IMR-90 (cell line): ENCODE measurements around the gene SYNPO. TPM values are rescaled to one million over a fixed set of nuclear protein-coding genes. Genes with fewer than 3 reads are reported as not detected.

Experiments used
- ATAC-seq: fragments of 200-7000 bp; cut with Tn5 transposase; 2 replicates; pipeline ENCODE4 v1.9.1; 2020; ENCODE audit warnings: low read depth, mild to moderate bottlenecking, moderate library complexity
- BruUV-seq: library from RNA; stranded (reverse); fragments of 400-500 nt; replicated peaks from 2 replicates; lab custom pipeline; 2021; lab: Mats Ljungman, UMichigan
- CTCF ChIA-PET: fragments of 300-600 bp; formaldehyde crosslinking; extraction: SDS; loops from one replicate; lab custom pipeline; 2021; ENCODE audit warnings: antibody characterized with exemption; lab: Yijun Ruan, JAX
- POLR2A ChIA-PET: fragments of 300-600 bp; sonication (Branson Sonifier 250); formaldehyde crosslinking; loops from one replicate; lab custom pipeline; 2022; ENCODE audit warnings: antibody characterized with exemption; ENCODE audit not compliant: unreplicated experiment; lab: Charles Lee
- DNase-seq: peaks from one replicate; pipeline ENCODE4 v3.0.0; 2013
- H2AFZ ChIP-seq: replicated peaks from 2 replicates; pipeline ENCODE3; 2013; ENCODE audit warnings: low read length, mild to moderate bottlenecking; ENCODE audit not compliant: poor library complexity
- H2AK5ac ChIP-seq: 2 replicates; pipeline ENCODE4 v1.6.1; 2013; ENCODE audit warnings: low read depth, low read length, inconsistent platforms
- H2AK9ac ChIP-seq: replicated peaks from 2 replicates; pipeline ENCODE3; 2013; ENCODE audit warnings: mild to moderate bottlenecking, low read depth, low read length, moderate library complexity; ENCODE audit not compliant: poor library complexity
- H2BK120ac ChIP-seq: 2 replicates; pipeline ENCODE4 v1.6.1; 2013; ENCODE audit warnings: low read depth, low read length, inconsistent platforms
- H2BK15ac ChIP-seq: 3 replicates; pipeline ENCODE4 v1.6.1; 2013; ENCODE audit warnings: low read depth, low read length, inconsistent platforms
- H2BK20ac ChIP-seq: 2 replicates; pipeline ENCODE4 v1.6.1; 2013; ENCODE audit warnings: low read depth, mild to moderate bottlenecking, inconsistent platforms, low read length, moderate library complexity
- H2BK5ac ChIP-seq: 2 replicates; pipeline ENCODE4 v1.6.1; 2013; ENCODE audit warnings: mild to moderate bottlenecking, low read depth, low read length, inconsistent platforms; ENCODE audit not compliant: poor library complexity, severe bottlenecking
- H3K14ac ChIP-seq: replicated peaks from 2 replicates; pipeline ENCODE4 v1.6.1; 2013; ENCODE audit warnings: low read depth, low read length, inconsistent platforms
- H3K18ac ChIP-seq: 2 replicates; pipeline ENCODE4 v1.6.1; 2013; ENCODE audit warnings: low read depth, low read length, control low read depth
- H3K23ac ChIP-seq: 2 replicates; pipeline ENCODE4 v1.6.1; 2013; ENCODE audit warnings: low read depth, low read length, inconsistent platforms
- H3K27ac ChIP-seq: 2 replicates; pipeline ENCODE4 v1.5.1; 2013; ENCODE audit warnings: mild to moderate bottlenecking, control low read depth, low read length; ENCODE audit not compliant: insufficient read depth
- H3K27me3 ChIP-seq: 2 replicates; pipeline ENCODE4 v1.6.1; 2013; ENCODE audit warnings: low read length; ENCODE audit not compliant: control insufficient read depth, insufficient read depth
- H3K36me3 ChIP-seq: 2 replicates; pipeline ENCODE4 v1.6.1; 2013; ENCODE audit warnings: low read length, mixed read lengths; ENCODE audit not compliant: control insufficient read depth, insufficient read depth
- H3K4ac ChIP-seq: 2 replicates; pipeline ENCODE4 v1.6.1; 2013; ENCODE audit warnings: low read depth, low read length, inconsistent platforms
- H3K4me1 ChIP-seq: 2 replicates; pipeline ENCODE4 v1.6.1; 2013; ENCODE audit warnings: low read length, mixed read lengths; ENCODE audit not compliant: control insufficient read depth, insufficient read depth
- H3K4me2 ChIP-seq: 2 replicates; pipeline ENCODE4 v1.6.1; 2013; ENCODE audit warnings: low read depth, mild to moderate bottlenecking, control low read depth, low read length, moderate library complexity
- H3K4me3 ChIP-seq: 2 replicates; pipeline ENCODE4 v1.5.1; 2013; ENCODE audit warnings: low read depth, mild to moderate bottlenecking, control low read depth, low read length, moderate library complexity; ENCODE audit not compliant: insufficient read depth
- H3K56ac ChIP-seq: 2 replicates; pipeline ENCODE4 v1.6.1; 2013; ENCODE audit warnings: low read length, inconsistent platforms; ENCODE audit not compliant: insufficient read depth; ENCODE audit errors: extremely low read depth
- H3K79me1 ChIP-seq, 2 experiments: 2 replicates each; pipeline ENCODE4 v1.6.1; 2013; ENCODE audit warnings: low read length in 2 of 2, inconsistent platforms in 1 of 2, low read depth in 1 of 2
- H3K9ac ChIP-seq: 2 replicates; pipeline ENCODE4 v1.6.1; 2013; ENCODE audit warnings: low read depth, low read length, control low read depth
- H3K9me1 ChIP-seq: 2 replicates; pipeline ENCODE4 v1.6.1; 2013; ENCODE audit warnings: low read length, inconsistent platforms; ENCODE audit not compliant: insufficient read depth
- H3K9me3 ChIP-seq: 2 replicates; pipeline ENCODE4 v1.6.1; 2013; ENCODE audit warnings: low read length; ENCODE audit not compliant: control insufficient read depth, insufficient read depth
- H4K20me1 ChIP-seq: 2 replicates; pipeline ENCODE4 v1.6.1; 2013; ENCODE audit warnings: low read length, inconsistent platforms; ENCODE audit not compliant: insufficient read depth
- H4K5ac ChIP-seq: 2 replicates; pipeline ENCODE4 v1.6.1; 2013; ENCODE audit warnings: mild to moderate bottlenecking, low read depth, low read length, control low read depth
- H4K8ac ChIP-seq, 2 experiments: 2 replicates each; pipeline ENCODE4 v1.6.1; 2013; ENCODE audit warnings: low read depth in 2 of 2, low read length in 2 of 2, control low read depth in 1 of 2, inconsistent platforms in 1 of 2
- H4K91ac ChIP-seq: 2 replicates; pipeline ENCODE4 v1.6.1; 2013; ENCODE audit warnings: low read depth, low read length, inconsistent platforms; ENCODE audit not compliant: insufficient read depth
- CEBPB ChIP-seq: IDR thresholded peaks from 2 replicates; pipeline ENCODE4 v1.6.1; 2012; ENCODE audit warnings: low read depth, low read length, improper control_type of control experiment
- MXI1 ChIP-seq: IDR thresholded peaks from 2 replicates; pipeline ENCODE4 v1.6.1; 2012; ENCODE audit warnings: low read depth, mild to moderate bottlenecking, low read length, moderate library complexity, borderline replicate concordance
- POLR2A ChIP-seq: IDR thresholded peaks from 2 replicates; pipeline ENCODE4 v1.6.1; 2012; ENCODE audit warnings: mild to moderate bottlenecking, low read depth, low read length
- WGBS, 2 experiments: methylation state at CpG; one replicate each; pipeline versions ENCODE4 v1.1.5 to v1.1.7; 2013; ENCODE audit warnings: missing lambda C conversion rate in 2 of 2; ENCODE audit not compliant: insufficient read length in 1 of 2; ENCODE audit errors: extremely low coverage in 2 of 2; 5-methylcytosine and 5-hydroxymethylcytosine counted together
- dilution Hi-C: fragments of 300-500 bp; cut with HindIII; formaldehyde crosslinking; loops from one replicate; pipeline ENCODE4 v1.14.3; 2018; ENCODE audit warnings: low sequenced_read_pairs; ENCODE audit not compliant: unreplicated experiment
- in situ Hi-C: fragments of 300-500 bp; cut with MboI; formaldehyde crosslinking; loops from 3 replicates; pipeline ENCODE4 v1.14.3; 2019; ENCODE audit warnings: low sequenced_read_pairs, inconsistent platforms, mixed read lengths
- intact Hi-C: fragments of 100-400 bp; cut with micrococcal nuclease; formaldehyde crosslinking; loops from 2 replicates; pipeline ENCODE4 v1.10.0; 2022
- polyA plus RNA-seq, 3 experiments: library from polyadenylated mRNA; depleted of rRNA; stranded (reverse); fragments of >200 nt; gene quantifications; 2 replicates each; pipeline ENCODE4 v1.2.3, GENCODE V29; 2012; ENCODE audit warnings: low replicate concordance in 1 of 3
- total RNA-seq: library from RNA; depleted of rRNA; stranded (reverse); fragments of >200 nt; gene quantifications from 2 replicates; pipeline ENCODE4 v1.2.3, GENCODE V29; 2012
- TF ChIP-seq, protein P1 (sequence below): conservative IDR thresholded peaks from 2 replicates; pipeline ENCODE4 v1.5.1; 2012; ENCODE audit warnings: mild to moderate bottlenecking, low read depth, low read length, improper control_type of control experiment
- TF ChIP-seq, protein P2 (sequence below): fragments of 150-350 bp; IDR thresholded peaks from 2 replicates; pipeline ENCODE4 v1.6.1; 2016; ENCODE audit warnings: low read depth, mild to moderate bottlenecking, low read length, moderate library complexity, borderline replicate concordance

Gene SYNPO
- total and polyA plus RNA-seq, 2 of the 4 experiments (the other 2 are of a cell fraction) = 3.0 to 24.8 TPM

- no TSS peak for BruUV-seq
- intact Hi-C loops = no loop called here
Measured at GRCh38 chr5:150661821-150662596, 21.5 kb downstream of the SYNPO start.

More at GRCh38 chr5:150661821-150662596, 21.5 kb downstream of the SYNPO start:
- H4K91ac ChIP-seq = no peak overlapping the region
- dilution Hi-C loops (no loop called here), in situ Hi-C loops (no loop called here)
- DNase-seq = no peak
- no peak overlapping the region for H3K14ac ChIP-seq
- no peak overlapping the region for H3K4ac ChIP-seq
- ATAC-seq = no peak
- peaks cover 4% of the 10 kb centered on the region; the same call in 1 of the 2 replicates for H3K9me1 ChIP-seq
- H3K18ac ChIP-seq = no peak overlapping the region
- no peak overlapping the region for H4K5ac ChIP-seq
- no peak overlapping the region for H4K8ac ChIP-seq
- TF ChIP-seq, protein P1, sequence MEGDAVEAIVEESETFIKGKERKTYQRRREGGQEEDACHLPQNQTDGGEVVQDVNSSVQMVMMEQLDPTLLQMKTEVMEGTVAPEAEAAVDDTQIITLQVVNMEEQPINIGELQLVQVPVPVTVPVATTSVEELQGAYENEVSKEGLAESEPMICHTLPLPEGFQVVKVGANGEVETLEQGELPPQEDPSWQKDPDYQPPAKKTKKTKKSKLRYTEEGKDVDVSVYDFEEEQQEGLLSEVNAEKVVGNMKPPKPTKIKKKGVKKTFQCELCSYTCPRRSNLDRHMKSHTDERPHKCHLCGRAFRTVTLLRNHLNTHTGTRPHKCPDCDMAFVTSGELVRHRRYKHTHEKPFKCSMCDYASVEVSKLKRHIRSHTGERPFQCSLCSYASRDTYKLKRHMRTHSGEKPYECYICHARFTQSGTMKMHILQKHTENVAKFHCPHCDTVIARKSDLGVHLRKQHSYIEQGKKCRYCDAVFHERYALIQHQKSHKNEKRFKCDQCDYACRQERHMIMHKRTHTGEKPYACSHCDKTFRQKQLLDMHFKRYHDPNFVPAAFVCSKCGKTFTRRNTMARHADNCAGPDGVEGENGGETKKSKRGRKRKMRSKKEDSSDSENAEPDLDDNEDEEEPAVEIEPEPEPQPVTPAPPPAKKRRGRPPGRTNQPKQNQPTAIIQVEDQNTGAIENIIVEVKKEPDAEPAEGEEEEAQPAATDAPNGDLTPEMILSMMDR = no peak
- TF ChIP-seq POLR2A (no peak), MXI1 (no peak), CEBPB (no peak)
- TF ChIP-seq, protein P2, sequence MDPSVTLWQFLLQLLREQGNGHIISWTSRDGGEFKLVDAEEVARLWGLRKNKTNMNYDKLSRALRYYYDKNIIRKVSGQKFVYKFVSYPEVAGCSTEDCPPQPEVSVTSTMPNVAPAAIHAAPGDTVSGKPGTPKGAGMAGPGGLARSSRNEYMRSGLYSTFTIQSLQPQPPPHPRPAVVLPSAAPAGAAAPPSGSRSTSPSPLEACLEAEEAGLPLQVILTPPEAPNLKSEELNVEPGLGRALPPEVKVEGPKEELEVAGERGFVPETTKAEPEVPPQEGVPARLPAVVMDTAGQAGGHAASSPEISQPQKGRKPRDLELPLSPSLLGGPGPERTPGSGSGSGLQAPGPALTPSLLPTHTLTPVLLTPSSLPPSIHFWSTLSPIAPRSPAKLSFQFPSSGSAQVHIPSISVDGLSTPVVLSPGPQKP = no peak
- ChIA-PET POLR2A (no interaction called here), CTCF (no interaction called here)
- H2BK120ac ChIP-seq = no peak overlapping the region
- H3K4me3 ChIP-seq = no peak overlapping the region
- no peaks in the 10 kb centered on the region for H3K36me3 ChIP-seq
- no peak overlapping the region for H3K4me2 ChIP-seq
- H3K4me1 ChIP-seq = peaks cover 20% of the 10 kb centered on the region
- no peaks in the 10 kb centered on the region for H3K9me3 ChIP-seq
- no peak overlapping the region for H3K27ac ChIP-seq
- no peak overlapping the region for H3K9ac ChIP-seq
- WGBS, 2 experiments = no CpG with 5 or more reads among the region's 10 CpGs
- H2BK15ac ChIP-seq = no peak overlapping the region
- H3K56ac ChIP-seq = no peak overlapping the region
- peaks cover 9% of the 10 kb centered on the region for H3K27me3 ChIP-seq
- no peak overlapping the region for H2AK9ac ChIP-seq
- no peak overlapping the region for H3K23ac ChIP-seq
- H2AFZ ChIP-seq = no peak overlapping the region
- no peaks in the 10 kb centered on the region; the same call in 1 of the 2 replicates for H4K20me1 ChIP-seq
- H2BK5ac ChIP-seq = no peak overlapping the region
- no peak overlapping the region for H2AK5ac ChIP-seq
- 0 out of 4 replicates have a peak, but pooled peaks cover 0 to 3% of the 10 kb centered on the region in 2 experiments for H3K79me1 ChIP-seq
- H2BK20ac ChIP-seq = no peak overlapping the region
